ENCODE data around the gene HCAR1. TPM values are rescaled to one million over a fixed set of nuclear protein-coding genes. Genes with fewer than 3 reads are reported as not detected.
"Not testable (repeated sequence)": the region's sequence is repeated elsewhere in the genome, so short reads cannot be mapped to it uniquely, and the experiment has no call there.

Gene HCAR1
- not detected in 2 replicates for total RNA-seq (2014; rRNA removed; shearing (Covaris generic); ENCODE audit: low replicate concordance)

- Histone ChIP-seq H3K36me3 (no peaks in the 10 kb centered on the region; the same call in 1 of the 2 replicates), H3K4me3 (peak within 1 kb of the TSS; percentile 38), H3K27me3 (no peaks in the 10 kb centered on the region; the same call in 1 of the 2 replicates), H3K9me3 (no peaks in the 10 kb centered on the region)
- peak; percentile 45 for DNase-seq
Measured at GRCh38 chr12:122730215-122731014, at the start of gene HCAR1. Gene HCAR1, minus strand, starts transcription at chr12:122730844. Its CDS starts 505 bp downstream, at chr12:122730339.

GRCh38 chr12:122757568-122757967 lies 26.9 kb upstream of the HCAR1 start:
- Histone ChIP-seq H3K9me3 (no peaks in the 10 kb centered on the region), H3K4me3 (no peak overlapping the region), H3K27me3 (no peaks in the 10 kb centered on the region), H3K36me3 (peaks cover 84% of the 10 kb centered on the region)
- no peak for DNase-seq

- DNase-seq, result no peak
- H3K4me3 ChIP-seq, result no peak overlapping the region
Measured at GRCh38 chr12:122754790-122755189, 24.1 kb upstream of the HCAR1 start.

GRCh38 chr12:122753319-122753650 lies 22.6 kb upstream of the HCAR1 start:
- Histone ChIP-seq H3K27me3 (no peaks in the 10 kb centered on the region), H3K36me3 (peaks cover 53% of the 10 kb centered on the region), H3K4me3 (peak overlapping the region; percentile 92), H3K9me3 (no peaks in the 10 kb centered on the region)
- DNase-seq, result no peak

More at GRCh38 chr12:122754790-122755189, 24.1 kb upstream of the HCAR1 start:
- no peaks in the 10 kb centered on the region for H3K27me3 ChIP-seq
- peaks cover 64% of the 10 kb centered on the region for H3K36me3 ChIP-seq
- H3K9me3 ChIP-seq, result no peaks in the 10 kb centered on the region

- peaks cover 47% of the 10 kb centered on the region for H3K36me3 ChIP-seq
- H3K4me3 ChIP-seq, result peak within 1 kb of the TSS; percentile 92
- H3K27me3 ChIP-seq, result no peaks in the 10 kb centered on the region
- DNase-seq, result peak; percentile 97
- no peaks in the 10 kb centered on the region for H3K9me3 ChIP-seq
Measured at GRCh38 chr12:122752464-122753318, 22.0 kb upstream of the HCAR1 start, which contains the start of gene DENR. Gene DENR, plus strand, starts transcription at chr12:122752824. Its CDS starts 878 bp downstream, at chr12:122753702.

- H3K27me3 ChIP-seq, DNase-seq, H3K4me3 ChIP-seq, H3K9me3 ChIP-seq: not testable (repeated sequence)
- peaks cover 30% of the 10 kb centered on the region for H3K36me3 ChIP-seq
Measured at GRCh38 chr12:122750781-122751515, 20.3 kb upstream of the HCAR1 start.

- no peaks in the 10 kb centered on the region for H3K9me3 ChIP-seq
- DNase-seq, result peak; percentile 12
- H3K4me3 ChIP-seq, result no peak overlapping the region
- no peaks in the 10 kb centered on the region for H3K27me3 ChIP-seq
- H3K36me3 ChIP-seq, result peaks cover 18% of the 10 kb centered on the region
Measured at GRCh38 chr12:122749569-122750332, 19.1 kb upstream of the HCAR1 start.

- Histone ChIP-seq H3K36me3 (no peaks in the 10 kb centered on the region), H3K4me3 (no peak overlapping the region), H3K9me3 (no peaks in the 10 kb centered on the region), H3K27me3 (no peaks in the 10 kb centered on the region)
- DNase-seq, result no peak
Measured at GRCh38 chr12:122747224-122748135, 16.8 kb upstream of the HCAR1 start.

- Histone ChIP-seq H3K9me3 (no peaks in the 10 kb centered on the region), H3K27me3 (no peaks in the 10 kb centered on the region), H3K4me3 (no peak overlapping the region), H3K36me3 (no peaks in the 10 kb centered on the region)
- no peak for DNase-seq
Measured at GRCh38 chr12:122743895-122744525, 13.4 kb upstream of the HCAR1 start.

- no peak for DNase-seq
- H3K36me3 ChIP-seq, result no peaks in the 10 kb centered on the region
- no peak overlapping the region for H3K4me3 ChIP-seq
- no peaks in the 10 kb centered on the region for H3K9me3 ChIP-seq
- H3K27me3 ChIP-seq, result no peaks in the 10 kb centered on the region
Measured at GRCh38 chr12:122740351-122740750, 9.7 kb upstream of the HCAR1 start.

GRCh38 chr12:122738571-122738970 lies 7.9 kb upstream of the HCAR1 start:
- H3K9me3 ChIP-seq, result no peaks in the 10 kb centered on the region
- no peaks in the 10 kb centered on the region for H3K36me3 ChIP-seq
- no peak overlapping the region for H3K4me3 ChIP-seq
- no peaks in the 10 kb centered on the region for H3K27me3 ChIP-seq
- DNase-seq, result no peak

GRCh38 chr12:122732611-122733010 lies 2.0 kb upstream of the HCAR1 start:
- H3K36me3 ChIP-seq, result no peaks in the 10 kb centered on the region; the same call in 1 of the 2 replicates
- no peaks in the 10 kb centered on the region for H3K27me3 ChIP-seq
- H3K4me3 ChIP-seq, result no peak overlapping the region
- no peaks in the 10 kb centered on the region for H3K9me3 ChIP-seq
- no peak for DNase-seq

GRCh38 chr12:122732170-122732569 lies 1.5 kb upstream of the HCAR1 start:
- Histone ChIP-seq H3K36me3 (no peaks in the 10 kb centered on the region; the same call in 1 of the 2 replicates), H3K27me3 (no peaks in the 10 kb centered on the region), H3K4me3 (no peak overlapping the region), H3K9me3 (no peaks in the 10 kb centered on the region)
- DNase-seq, result no peak

- no peak overlapping the region for H3K4me3 ChIP-seq
- no peaks in the 10 kb centered on the region for H3K9me3 ChIP-seq
- DNase-seq, result no peak
- no peaks in the 10 kb centered on the region; the same call in 1 of the 2 replicates for H3K36me3 ChIP-seq
- no peaks in the 10 kb centered on the region; the same call in 1 of the 2 replicates for H3K27me3 ChIP-seq
Measured at GRCh38 chr12:122729583-122730214, 945 bp downstream of the HCAR1 start.

All from MG63 (cell line).